Limb (tissue), 2 donors: Measurements from ENCODE around the gene SOCS1.
"Not testable (repeated sequence)": the region's sequence is repeated elsewhere in the genome, so short reads cannot be mapped to it uniquely, and the experiment has no call there.

Experiments
- DNase-seq, 2 donors: peaks; one replicate each; pipeline ENCODE4 v3.0.0-alpha.2; 2016; ENCODE audit errors: extremely low spot score in 2 of 2

The SOCS1 gene

DNA sequence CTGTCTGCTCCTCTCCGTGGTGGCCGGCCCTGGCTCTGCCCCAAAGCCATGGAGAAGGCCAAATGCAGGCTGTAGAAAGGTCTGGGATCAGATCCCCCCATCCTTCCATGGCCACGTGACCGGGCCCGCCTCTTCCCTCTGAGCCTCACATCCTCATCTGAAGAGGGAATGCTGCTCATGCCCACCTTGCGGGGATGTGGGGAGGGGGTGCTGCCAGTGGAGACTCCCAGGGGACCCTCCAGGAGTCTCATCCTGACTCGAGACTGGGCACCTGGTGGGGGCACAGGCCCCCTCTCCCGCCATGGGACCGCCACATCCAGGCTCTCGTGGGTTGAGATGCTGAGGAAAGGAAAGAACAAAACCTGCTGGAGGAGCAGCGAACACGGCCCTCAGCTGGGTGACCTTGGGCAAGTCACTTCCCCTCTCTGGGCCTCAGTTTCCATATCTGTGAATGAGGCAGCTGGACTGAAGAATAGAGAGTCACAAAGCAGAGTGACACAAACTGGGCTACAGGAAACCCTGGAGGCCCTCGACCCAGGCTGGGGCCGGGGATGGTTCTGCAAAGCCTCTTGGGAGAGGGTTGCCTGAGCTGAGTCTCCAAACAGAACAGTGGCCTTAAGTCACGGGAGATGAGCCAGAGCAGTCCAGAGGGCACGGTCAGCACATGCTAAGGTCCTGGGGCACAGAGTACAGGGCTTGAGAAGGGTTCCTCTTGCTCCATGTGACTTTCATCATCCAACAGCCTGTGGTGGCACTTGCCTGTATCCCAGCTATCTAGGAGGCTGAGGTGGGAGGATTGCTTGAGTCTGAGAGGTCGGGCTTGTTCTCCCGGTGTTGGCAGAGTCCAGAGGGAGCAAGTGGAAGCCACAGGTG, 30.1 kb downstream of the SOCS1 start:
- no peak for DNase-seq

DNA sequence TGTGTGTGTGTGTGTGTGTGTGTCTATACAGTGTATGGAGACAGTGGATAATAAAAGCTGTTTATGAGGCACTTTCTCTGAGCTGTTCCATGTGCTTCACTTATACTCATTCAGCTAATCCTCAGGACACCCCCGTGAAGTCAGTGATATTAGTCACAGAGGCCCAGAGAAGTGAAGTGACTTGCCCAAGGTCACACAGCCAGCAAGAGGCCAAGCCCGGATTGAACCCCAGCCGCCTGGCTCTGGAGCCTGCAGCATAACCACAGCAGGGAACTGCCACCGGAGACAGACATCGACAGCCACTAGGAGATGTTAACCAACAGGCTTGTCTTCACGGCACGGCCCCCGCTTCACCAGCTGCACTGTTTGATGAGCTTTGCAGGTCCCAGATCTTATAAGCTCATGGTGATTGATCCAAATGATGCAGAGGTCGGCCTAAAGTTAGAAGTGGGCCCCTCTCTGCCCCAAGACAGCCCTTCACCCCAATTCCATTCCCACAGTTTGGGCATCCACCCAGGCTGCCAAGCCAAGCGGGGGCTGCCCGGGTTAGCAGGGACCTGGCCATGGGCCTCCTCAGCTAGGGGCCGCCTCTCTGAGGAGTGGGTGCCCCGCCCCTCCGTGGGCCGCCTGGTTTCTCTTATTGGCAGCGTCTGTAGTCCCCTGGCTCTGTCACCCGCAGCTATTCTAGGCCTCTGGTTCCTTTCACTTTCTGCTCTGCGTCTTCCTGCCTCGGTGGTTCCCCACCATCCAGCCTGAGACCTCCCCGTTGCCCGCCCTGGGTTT, 30.9 kb downstream of the SOCS1 start:
- no peak for DNase-seq

DNA sequence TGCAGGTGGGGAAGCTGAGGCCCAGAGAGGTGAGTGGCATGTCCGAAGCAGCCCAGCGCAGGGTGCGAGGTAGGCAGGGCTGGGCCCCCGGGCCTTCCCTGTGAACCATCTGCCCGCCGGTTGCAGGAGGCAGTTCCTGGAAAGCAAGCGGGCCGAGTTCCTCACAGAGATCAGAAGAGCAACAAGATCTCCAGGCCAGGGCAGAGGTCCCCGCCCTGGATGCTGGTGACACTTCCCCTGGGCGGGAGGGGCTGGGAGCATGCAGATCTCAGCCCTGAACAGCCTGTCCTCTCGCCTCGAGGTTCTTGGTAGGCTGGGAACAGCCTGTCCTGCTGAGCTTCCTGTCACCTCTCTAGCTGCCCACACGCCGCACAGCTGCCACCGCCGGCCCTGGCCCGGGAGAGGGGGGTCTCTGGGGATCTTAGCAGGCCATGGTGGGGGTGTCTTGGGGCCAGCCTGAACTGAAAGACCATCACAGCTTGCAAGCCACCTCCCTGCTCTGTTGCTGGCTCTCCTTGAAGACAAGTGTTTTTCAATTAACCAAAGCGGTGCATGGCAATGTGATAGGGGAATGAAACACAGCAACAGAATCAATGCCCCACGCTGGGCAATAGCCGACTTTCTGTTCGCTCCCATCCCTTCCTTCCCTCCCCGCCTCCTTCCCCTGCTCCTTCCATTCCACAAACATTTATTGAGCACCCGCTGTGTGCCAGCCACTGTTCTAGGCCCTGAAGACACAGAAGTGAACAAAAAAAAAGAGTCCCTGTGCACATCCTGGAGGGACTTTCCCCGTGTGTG, 31.7 kb downstream of the SOCS1 start:
- DNase-seq, result no peak

DNA sequence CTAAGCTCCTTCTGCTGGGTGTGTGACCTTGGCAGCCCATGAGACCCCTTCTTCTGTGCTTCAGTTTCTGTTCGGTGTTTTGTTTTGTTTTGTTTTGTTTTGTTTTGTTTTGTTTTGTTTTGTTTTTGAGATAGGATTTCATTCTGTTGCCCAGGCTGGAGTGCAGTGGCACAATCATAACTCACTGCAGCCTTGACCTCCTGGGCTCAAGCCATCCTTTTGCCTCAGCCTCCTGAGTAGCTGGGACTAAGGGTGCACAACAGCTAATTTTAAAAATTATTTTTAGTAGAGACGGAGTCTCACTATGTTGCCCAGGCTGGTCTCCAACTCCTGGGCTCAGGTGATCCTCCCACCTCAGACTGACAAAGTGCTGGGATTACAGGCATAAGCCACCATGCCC, 35.5 kb downstream of the SOCS1 start:
- not testable (repeated sequence) for DNase-seq

DNA sequence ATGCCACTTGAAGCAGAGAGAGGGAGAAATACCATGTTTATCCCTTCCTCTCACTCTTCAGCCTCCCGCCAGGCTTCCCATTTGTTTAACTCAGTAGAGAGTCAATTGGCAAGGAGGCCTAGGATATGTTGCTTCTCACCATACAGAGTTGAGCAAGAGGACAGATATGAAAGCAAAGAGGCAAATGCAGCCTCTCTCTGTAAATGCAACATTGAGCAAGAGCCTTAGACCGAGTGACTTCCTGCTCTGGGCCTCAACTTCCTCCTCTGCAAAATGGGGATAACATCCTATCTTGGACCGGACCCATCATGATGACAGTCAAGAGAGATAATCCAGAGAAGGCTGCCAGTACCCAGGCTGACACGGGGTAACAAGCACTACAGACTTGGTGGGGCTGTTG, 36.8 kb downstream of the SOCS1 start:
- DNase-seq, result no peak

DNA sequence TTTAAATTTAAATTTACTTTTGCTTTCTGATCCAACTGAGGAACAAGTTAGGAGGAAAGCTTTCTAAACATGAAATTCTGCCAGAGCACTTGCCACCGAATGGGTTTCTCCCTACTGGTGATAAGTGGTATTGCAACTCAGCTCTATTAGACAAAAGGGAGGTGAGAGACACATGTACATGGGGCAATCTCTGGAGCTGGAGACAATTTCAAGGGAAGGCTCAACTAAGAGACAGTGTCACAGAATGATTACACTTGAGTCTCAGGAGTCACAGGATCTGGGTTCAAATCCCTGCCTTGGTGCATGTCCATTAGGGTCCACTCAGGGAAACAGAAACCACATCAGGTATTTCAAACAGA, 37.4 kb downstream of the SOCS1 start:
- DNase-seq, result no peak

DNA sequence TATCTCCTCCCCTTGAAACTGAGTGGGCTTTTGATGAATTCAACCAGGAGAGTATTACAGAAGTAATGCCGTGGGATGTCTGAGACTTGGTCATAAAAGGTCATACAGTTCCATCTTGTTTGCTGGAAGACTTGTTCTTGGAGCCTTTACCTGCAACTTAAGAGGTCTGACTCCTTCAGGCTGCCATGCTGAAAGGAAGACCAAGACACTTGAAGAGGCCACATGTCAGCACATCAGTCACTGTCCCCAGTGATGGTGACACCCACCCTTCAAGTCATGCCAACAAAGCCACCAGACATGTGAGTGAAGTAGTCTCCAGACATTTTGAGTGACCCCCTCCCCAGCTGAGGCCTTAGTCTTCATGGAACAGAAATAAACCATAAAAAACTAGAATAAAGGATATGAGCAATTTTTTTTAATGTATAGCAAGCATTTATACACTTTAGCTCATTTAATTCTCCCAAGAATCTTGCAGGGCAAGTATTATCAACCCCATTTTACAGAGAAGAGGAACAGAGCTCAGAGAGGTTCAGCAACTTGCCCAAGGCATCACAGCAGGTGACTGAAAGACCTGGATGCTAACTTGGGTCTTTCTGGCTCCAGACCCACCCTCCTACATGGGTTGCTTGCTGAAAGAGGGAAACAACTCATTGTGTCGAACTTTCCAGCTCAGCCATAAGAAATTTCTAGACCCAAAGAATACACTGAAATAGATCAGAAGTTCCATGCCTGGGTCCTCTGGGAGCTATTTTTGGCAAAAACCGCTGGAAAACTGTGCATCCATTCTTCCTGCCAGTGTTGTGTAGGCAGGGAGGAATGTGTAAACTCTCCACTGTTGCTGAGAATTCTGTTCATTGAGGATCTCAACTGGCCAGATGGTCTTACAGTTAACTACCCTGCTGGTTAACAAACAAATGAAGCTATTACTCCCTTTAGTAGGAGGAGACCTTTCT, 38.1 kb downstream of the SOCS1 start:
- no peak for DNase-seq

DNA sequence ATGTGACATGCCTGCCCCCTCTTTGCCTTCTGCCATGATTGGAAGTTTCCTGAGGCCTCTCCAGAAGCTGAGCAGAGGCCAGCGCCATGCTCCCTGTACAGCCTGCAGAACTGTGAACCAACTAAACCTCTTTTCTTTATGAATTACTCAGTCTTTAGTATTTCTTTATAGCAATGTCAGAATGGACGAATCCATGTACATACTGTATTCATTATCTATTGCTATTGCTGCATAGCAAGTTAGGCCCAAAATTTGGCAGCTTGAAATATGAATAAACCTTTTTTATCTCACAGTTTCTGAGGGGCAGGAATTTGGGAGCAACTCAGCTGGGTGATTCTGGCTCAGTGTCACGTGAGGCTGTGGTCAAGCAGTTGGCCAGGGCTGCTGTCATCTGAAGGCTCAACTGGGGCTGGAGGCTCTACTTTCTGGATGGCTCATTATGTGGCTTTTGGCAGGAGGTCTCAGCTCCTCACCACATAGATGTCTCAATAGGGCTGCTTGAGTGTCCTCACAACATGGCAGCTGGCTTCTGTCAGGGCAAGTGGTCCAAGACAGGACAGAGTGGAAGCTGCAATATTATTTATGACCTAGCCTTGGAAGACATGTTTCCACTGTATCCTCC, 40.0 kb downstream of the SOCS1 start:
- no peak for DNase-seq

DNA sequence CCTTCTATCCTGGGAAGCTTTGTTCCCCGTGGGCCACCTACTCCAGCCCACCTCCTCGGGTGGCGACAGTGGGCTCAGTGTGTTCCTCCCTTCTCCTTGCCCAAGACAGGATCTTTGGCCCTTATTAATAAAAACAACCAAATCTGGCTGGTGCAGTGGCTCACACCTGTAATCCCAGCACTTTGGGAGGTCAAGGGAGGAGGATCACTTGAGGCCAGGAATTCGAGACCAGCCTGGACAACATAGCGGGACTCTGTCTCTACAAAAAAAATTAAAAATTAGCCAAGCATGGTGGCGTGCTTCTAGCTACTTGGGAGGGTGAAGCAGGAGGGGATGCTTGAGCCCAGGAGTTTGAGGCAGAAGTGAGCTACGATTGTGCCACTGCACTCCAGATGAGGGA, 42.2 kb downstream of the SOCS1 start:
- DNase-seq, result no peak

DNA sequence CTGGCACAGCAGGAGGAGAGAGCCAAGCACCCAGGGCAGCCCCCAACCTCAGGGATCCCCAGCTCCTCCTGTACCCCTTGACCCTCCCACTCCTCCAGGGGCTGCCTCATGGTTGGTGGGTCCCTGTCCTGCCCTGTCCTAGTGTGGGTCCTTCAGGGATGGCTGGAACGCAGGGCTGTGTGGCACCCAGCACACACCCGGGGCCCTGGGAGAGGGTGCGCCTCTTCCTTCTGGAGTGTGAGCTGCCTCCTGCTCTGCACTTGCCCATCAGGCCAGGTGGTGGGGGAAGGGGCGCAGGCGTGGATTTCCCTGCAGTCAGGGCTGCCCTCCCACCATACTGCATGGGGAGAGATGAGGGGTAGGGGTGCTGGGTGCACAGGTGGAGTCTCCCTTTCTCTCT, 42.6 kb downstream of the SOCS1 start:
- DNase-seq, result no peak

DNA sequence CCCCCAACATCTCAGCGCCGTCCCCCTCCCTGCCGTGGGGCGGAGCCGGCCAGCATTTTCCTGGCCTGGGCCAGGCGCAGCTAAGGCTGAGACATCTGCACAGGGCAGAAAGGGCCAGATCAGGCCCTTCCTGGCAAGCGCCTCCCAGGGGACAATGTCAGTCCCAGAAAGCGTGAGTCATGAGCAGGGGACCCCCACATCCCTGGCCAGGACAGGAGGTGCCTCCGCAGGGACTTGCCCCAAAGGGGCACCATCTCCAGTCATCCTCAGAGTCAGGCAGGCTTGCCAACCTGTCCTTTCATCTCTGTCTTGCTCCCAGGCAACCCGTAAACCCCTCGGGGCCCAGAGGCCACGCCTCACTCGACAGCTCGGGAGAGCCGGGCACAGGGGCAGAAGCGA, 43.2 kb downstream of the SOCS1 start:
- DNase-seq, result no peak

DNA sequence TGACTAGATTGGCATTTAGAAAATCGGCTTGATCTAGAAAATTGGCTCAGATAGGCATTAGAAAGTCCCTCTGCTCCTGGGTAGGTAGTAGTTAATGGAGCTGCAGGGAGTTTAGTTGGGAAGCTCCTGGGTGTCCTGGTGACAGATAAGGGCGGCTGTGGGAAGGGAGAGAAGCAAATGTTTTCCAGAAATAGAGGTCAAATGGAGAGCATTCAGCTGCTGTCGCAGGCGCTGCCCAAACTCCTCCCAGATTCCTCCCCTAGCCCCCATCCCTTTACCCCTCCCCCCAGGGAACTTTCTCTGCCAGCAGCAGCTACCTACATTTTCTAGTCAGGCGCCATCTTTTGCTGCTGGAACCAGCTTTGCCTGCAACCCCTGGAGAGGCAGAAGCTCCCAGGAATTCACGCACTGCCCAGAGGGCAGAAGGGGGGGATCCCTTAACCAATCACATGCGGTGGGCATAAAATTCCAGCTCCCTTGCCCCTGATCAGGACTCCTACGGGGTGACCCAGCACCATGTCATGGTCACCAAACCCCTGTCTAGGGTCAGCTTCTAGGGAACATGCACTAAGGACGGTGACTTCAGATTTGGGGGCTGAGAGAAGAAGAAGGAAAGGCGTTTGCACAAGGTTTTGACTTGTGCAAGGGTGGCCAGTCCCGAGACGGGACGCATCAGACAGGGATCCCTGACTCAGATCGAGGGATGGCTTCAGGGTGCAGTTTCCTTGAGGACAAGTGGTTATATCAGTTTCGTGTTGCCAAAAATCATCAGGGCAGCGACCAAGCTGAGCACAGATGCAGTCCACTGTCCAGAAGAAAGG, 43.8 kb downstream of the SOCS1 start:
- DNase-seq, result peak in 1 of 2 donors; percentile 47

DNA sequence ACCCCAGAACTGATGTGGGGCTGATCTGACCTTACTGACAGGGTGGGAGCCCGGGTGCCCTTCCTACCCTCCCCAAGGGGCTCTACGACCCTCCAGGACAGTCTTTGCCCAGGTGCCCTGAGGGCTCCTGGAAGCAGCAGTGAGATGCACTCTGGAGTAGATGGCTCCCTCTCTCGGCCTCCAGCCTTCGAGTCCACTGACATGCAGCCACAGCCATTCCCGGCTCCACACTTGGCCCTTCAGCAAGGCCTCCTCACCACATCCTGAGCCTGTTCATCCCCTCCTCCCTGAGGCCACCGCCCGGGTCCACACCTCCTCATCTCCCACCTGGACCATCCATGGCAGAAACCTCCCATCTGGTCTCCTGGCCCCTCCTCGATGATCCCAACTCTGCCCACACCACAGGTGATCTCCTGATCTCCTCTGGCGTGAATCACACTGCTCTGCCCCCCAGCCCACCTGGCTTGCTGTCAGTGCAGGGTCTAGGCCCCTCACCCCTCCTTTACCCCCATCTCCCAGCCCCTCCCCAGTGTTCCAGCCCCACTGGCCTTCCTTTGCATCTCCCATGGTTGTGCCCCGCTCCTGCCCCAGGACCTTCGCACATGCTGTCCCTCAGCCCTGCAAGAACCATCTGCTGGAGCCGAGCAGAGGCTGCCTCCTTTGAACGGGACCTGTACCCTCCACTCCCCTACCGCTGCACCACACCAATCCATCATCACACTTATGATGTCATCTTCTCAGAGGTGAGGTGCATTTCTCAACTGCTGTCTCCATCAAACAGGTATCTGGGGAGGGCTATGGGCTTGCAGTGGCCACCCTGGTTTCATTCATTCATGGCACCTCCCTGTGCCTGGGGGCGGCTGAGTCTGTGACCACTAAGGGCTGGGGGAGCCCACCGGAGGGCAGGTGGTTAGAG, 44.7 kb downstream of the SOCS1 start:
- no peak for DNase-seq

DNA sequence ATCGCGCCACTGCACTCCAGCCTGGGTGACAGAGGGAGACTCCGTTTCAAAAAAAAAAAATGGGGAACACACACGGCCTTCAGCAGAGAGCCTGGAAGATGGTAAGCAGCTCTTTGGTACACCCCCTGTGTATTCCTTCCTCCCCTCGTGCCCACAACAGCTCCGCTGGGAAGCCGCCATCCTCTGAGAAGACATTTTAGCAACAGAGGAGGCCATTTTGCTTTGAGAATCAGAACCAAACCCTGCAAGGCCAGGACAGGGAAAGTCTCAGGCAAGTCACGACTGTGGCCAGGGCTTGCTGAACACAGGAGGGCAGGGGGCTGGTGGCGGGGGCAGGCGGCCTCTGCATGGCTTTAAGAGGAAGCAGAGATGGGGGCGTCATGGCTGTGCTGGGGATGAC, 45.7 kb downstream of the SOCS1 start:
- DNase-seq, result no peak

DNA sequence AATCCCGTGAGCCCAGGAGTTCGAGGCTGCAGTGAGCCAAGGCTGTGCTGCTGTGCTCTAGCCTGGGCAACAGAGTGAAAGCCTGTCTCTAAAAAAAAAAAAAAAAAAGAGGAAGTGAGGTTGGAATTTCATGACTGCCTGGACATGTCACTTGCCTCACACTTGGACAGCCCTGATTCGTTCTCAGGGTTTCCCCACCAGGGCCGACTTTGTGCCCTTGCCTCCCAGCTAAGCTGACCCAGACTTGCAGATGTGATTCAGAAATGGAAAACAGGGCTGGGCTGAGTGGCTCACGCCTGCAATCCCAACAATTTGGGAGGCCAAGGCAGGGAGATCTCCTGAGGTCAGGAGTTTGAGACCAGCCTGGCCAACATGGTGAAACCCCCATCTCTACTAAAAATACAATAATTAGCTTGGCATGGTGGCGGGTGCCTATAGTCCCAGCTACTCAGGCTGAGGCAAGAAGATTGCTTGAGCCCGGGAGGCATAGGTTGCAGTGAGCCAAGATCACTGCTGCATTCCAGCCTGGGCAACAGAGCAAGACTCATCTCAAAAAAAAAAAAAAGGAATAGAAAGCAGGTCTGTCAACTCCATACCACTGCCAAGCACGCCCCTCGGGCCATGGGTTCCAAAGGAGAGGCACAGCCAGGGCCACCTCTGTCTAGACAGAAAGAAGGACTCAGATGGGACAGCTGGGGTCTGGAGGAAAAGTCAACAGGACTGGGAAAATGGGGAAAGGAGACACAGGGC, 46.9 kb downstream of the SOCS1 start:
- DNase-seq, result no peak

DNA sequence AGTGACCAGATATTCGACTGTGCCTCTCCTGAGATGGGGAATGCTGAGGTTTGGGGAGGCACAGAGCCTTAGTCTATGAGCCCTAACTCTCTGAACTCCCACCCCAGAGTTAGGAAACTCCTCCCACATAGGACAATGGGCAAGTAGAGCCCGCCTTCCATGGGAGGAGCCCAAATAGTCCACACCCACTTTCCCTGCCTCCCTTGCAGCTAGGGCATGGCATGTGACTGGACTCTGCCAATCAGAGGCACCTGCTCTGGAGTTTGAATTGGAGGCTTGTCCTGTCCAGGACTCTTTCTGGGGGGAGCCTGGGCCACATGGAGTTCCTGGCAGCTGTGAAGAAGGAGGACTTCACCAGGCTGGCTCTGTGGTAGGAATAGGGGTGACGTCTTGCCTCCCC, 48.4 kb downstream of the SOCS1 start:
- no peak for DNase-seq

DNA sequence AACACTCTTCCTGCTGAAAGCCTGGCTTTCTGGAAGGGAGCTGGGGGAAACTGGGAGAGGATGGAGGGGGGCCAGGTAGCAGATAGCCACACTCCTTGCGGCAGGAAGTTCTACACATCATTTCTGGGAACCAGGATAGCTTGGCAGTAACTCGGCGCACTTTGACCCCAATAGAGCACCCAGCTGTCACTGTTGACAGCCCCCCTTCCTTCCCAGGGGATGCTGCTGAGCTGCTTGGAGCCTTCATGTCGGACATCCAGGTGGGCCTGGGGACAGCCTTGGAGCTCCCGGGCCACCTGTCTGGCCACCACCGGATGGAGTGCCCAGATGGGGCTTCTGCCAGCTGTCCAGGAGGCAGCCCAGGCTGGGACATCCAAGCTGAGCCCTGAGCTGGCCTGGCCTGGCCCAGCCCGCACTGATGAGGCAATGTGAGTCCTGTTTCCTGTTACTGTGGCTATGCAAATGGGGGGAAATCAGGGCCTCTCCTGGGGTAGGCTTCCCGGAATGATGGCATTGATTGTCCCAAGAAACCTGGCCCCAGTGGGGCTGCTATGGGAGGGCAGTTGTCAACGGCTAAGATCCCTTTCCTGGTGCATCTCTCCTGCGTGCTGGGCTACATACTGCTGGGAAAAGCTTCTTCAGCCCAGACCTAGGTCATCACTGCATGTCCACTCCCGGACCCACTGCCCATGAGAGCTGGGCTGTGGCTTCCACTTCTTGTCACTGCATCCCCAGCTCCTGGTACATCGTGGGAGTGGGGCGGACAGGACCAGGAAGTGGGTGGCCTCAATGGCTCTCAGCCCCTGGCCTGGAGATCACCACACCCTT, 50.0 kb downstream of the SOCS1 start:
- no peak for DNase-seq
